LoVo (cell line): Measurements from ENCODE around the gene TMTC1.
"Not testable (repeated sequence)": the region's sequence is repeated elsewhere in the genome, so short reads cannot be mapped to it uniquely, and the experiment has no call there.

ENCODE experiments used
- DNase-seq: peaks from one replicate; pipeline ENCODE4 v3.0.0-alpha.2; 2016; ENCODE audit warnings: low spot score

TMTC1 gene

DNA sequence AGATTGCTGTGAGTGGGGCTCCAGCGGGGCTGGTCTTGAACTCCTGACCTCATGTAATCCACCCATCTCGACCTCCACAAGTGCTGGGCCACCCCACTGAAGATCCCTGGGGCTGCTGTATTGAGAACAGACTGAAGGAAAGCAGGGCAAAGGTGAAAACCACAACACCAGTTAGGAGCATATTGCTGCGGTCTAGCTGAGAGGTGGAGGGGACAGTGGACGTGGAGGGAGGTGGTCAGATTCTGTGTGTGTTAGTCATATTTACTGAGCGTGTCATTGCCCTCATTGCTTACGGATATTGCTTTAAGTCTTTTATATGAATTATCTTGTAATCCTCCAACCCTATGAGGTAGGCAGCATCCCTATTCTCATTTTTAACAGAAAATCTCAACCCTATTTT is 217.3 kb downstream of the TMTC1 start:
- no peak for DNase-seq

DNA sequence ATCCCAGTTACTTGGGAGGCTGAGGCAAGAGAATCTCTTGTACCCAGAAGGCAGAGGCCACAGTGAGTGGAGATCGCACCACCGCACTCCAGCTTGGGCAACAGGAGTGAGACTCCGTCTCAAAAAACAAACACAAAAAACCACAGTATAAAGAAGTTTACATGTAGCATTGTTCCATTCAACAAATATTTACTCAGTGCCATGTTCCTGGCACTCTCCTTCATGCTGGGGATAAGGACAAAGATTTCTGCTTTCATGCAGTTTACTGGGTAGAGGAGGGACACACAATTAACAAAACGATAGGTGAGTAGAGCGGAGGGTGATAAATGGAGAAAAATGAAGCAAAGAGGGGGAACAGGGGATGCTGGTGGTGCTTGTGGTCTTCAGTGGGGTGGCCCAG is 218.0 kb downstream of the TMTC1 start:
- DNase-seq, result no peak

DNA sequence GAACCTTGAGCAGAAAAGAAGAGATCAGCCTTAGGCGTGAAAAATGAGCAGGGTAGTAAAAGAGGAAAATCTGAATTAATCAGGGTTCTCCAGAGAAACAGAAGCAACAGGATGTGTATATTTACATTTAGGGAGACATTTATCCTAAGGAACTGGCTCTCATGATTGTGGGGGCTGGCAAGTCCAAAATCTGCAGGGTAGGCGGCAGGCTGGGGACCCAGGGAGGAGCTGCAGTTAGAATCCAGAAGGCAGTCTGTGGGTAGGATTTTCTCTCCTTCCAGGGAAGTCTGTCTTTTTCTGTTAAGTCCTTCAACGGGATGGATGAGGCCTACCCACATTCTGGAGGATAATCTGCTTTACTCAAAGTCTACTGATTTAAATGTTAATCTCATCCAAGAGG is 218.8 kb downstream of the TMTC1 start:
- no peak for DNase-seq

DNA sequence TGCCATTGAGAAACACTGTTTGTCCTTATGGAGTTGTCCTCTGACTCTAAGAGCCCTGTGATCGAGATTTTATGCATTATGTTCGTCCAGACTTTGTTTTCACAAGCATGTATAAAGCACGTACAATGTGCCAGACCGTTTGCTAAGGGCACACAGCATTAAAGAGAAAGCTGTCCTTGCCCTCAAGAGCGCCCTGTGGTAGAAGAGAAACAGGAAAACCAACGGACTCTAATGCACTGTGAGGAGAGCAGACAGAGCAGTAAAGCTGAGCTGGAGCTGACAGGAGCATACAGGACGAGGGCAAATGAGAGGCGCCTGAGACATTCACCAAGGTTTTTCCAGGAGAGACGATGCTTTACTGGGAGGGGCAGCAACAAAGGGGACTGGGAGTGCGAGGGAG is 220.1 kb downstream of the TMTC1 start:
- no peak for DNase-seq

DNA sequence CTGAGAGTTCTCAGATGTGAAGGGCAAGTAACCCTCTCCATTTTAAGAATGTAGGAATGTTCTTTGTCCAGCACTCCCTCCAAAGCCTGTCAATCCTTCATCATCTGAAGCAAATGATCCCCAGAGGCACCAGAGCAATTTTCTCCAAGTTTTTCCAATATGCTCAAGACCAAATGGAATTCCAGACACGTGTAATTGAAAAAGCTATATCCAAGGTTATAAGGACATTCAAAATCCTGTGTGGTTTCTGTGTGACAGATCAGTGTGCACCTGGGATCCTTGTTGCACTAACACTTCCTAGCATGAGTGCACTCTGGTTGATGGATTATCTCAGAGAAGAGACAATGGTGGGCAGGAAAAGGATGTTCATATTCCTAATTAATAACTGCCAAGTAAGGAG is 220.7 kb downstream of the TMTC1 start:
- no peak for DNase-seq

GRCh38 chr12:29562110-29562804 is 221.5 kb downstream of the TMTC1 start:
- DNase-seq, result no peak

DNA sequence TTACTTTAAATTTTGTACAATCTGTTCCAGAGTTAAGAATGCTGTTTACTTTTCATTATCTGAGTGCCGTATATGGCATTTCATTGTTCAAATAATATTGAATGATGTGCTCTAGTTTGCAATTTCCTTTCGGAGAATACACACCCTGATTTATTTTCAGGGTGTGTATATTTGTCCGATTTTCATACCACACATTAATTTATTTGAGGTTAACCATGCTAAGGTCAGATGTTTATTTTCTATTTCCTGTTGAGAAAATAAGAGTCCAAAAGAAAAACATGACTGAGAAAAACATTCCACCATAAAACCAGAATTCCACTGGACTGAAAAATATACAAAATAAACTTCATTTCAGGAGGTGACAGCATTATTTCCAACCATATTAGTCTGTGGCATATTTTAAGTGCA is 222.1 kb downstream of the TMTC1 start:
- no peak for DNase-seq

- DNase-seq, result no peak
Measured at GRCh38 chr12:29559198-29559597, 224.5 kb downstream of the TMTC1 start.

GRCh38 chr12:29556363-29556762 is 227.4 kb downstream of the TMTC1 start:
- no peak for DNase-seq

DNA sequence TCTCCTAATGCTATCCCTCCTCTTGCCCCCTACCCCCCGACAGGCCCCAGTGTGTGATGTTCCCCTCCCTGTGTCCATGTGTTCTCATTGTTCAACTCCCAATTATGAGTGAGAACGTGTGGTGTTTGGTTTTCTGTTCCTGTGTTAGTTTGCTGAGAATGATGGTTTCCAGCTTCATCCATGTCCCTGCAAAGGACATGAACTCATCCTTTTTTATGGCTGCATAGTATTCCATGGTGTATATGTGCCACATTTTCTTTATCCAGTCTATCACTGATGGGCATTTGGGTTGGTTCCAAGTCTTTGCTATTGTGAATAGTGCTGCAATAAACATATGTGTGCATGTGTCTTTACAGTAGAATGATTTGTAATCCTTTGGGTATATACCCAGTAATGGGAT is 228.3 kb downstream of the TMTC1 start:
- not testable (repeated sequence) for DNase-seq

DNA sequence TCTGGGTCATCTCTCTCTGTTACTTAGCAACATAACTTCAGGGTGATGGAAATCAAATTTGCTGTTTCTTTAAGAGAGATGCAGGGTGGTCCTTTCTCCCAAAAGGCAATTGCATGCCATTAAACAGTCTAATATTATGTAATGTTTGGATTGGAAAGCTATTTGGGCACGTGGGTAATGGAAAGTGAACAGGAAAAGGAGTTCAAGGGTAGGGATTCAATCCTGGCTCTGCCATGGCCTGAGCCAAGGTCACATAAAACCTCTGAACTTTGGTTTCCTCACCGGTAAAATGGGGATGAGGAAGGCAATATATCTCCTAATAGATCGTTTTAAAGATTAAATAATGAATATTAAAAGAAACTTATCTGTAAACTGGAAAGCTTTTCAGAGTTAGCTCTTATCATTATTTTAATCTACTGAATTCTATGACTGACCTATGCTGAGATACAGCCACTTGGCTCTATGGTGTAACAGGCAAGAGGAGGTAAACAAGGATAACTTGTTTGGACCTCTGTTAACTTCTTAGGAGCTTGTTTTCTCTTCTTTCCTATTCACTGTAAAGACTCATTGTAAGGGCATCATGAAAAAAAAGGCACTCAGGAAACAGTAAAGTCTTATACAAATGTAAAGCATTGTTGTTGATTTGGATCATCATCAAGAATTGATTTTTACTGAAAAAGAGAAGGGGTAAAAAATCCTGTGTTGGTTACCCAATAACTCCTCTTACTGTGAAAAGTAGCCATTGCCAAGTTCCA is 230.6 kb downstream of the TMTC1 start:
- DNase-seq, result no peak

DNA sequence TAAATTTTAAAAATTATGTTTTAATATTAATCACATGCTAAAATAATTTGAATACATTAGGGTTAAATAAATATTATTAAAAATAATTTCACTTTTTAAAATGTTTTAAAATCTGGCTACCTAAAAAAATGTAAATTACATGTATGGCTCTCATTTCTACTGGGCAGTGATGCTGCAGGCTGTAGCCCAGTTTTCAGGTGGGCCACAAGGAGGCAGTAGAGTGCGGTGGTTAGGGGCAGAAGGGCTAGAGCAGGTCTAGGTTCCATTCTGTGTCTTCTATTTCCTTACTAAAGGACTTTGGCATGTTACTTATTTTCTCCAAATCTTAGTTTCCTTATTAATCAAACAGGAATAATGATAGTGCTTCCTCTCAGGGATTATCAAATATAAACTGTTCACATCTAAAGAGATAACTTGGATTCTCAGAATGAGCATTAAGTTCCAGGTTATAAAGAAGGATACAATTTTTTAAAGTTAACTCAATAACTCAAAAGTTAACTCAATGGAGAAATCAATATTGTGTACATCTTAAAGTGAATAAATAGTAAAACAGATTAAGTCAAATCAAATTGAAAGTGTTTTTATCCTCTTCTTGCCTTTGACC is 231.3 kb downstream of the TMTC1 start:
- peak; percentile 65 for DNase-seq

GRCh38 chr12:29551812-29552211 is 231.9 kb downstream of the TMTC1 start:
- no peak for DNase-seq

DNA sequence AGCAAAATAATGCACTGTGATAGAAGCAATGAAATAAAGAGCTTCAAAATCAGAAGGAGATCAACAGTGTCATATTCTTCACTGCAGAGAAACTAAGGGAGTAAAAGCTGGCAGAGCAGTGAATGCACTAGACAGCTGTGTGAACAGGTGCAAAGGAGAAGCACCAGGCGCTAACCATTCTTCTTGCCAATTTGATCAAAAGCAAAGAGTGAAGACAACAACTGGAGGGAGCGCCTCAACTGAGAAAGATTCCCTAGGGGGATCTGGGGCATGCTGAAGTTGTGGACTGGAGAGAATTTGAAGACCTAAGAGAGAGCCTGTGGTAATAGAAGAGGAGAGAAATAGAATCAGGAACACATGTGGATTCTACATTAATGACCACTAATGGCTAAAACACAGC is 235.9 kb downstream of the TMTC1 start:
- DNase-seq, result no peak

- no peak for DNase-seq
Measured at GRCh38 chr12:29547151-29547632, 236.6 kb downstream of the TMTC1 start.

GRCh38 chr12:29546000-29546399 is 237.7 kb downstream of the TMTC1 start:
- DNase-seq, result no peak

- no peak for DNase-seq
Measured at GRCh38 chr12:29545102-29545467, 238.7 kb downstream of the TMTC1 start.

DNA sequence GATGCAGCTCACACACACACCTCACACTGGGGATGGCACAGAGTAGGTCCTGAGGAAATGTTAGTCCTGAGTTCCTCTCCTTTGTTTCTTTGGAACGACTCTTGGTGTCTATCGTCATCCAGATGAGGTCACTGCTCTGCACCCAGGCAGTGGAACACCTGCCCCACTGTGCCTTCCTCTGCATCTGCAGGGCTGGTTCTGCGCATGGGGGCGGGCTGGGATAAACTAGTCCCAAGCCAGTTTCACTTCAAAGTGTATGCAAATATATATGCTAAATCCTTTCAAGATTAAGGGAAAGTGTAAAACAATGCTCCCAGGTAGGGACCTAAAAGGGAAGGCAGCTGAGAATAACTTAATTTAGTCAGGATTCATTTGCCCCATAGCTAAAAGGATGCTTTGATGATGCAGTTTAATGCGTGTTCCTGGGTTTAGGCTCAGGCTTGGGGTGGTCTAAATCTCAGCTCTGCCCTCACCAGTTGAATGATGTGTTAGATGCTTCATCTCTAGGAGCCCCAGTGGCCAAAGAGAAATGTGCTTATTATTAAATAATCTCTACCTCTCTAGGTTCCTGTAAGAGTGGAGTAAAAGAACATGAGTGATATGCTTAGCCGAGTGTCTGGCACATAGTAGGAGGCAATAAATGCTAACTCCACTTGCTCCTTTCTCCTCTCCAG is 239.2 kb downstream of the TMTC1 start:
- no peak for DNase-seq

GRCh38 chr12:29543036-29543435 is 240.7 kb downstream of the TMTC1 start:
- DNase-seq, result no peak

- DNase-seq, result no peak
Measured at GRCh38 chr12:29537298-29537697, 246.4 kb downstream of the TMTC1 start.

GRCh38 chr12:29534935-29535334 is 248.8 kb downstream of the TMTC1 start:
- no peak for DNase-seq

GRCh38 chr12:29533815-29534489 is 249.8 kb downstream of the TMTC1 start:
- DNase-seq, result no peak
